HG03108 (cell line): ENCODE data around the gene EGFR.

Experiments
- ATAC-seq: cut with Tn5 transposase; IDR thresholded peaks from one replicate; pipeline ENCODE4 v1.9.1; 2021; ENCODE audit warnings: moderate library complexity; ENCODE audit not compliant: unreplicated experiment

The EGFR gene

GRCh38 chr7:55080000-55080623, 61.3 kb downstream of the EGFR start:
- no peak for ATAC-seq

GRCh38 chr7:55081068-55081467, 62.3 kb downstream of the EGFR start:
- ATAC-seq, result no peak

- no peak for ATAC-seq
Observed at GRCh38 chr7:55081472-55082227, 62.8 kb downstream of the EGFR start.

GRCh38 chr7:55082228-55082603, 63.4 kb downstream of the EGFR start:
- no peak for ATAC-seq

- ATAC-seq, result no peak
Observed at GRCh38 chr7:55083206-55083605, 64.4 kb downstream of the EGFR start.

GRCh38 chr7:55084307-55084706, 65.5 kb downstream of the EGFR start:
- ATAC-seq, result no peak

GRCh38 chr7:55085511-55086412, 66.9 kb downstream of the EGFR start:
- ATAC-seq, result peak; percentile 17

- ATAC-seq, result peak; percentile 83
Observed at GRCh38 chr7:55086413-55087201, 67.8 kb downstream of the EGFR start.

GRCh38 chr7:55087521-55087961, 68.7 kb downstream of the EGFR start:
- ATAC-seq, result no peak

- ATAC-seq, result no peak
Observed at GRCh38 chr7:55088107-55088506, 69.3 kb downstream of the EGFR start.

- ATAC-seq, result no peak
Observed at GRCh38 chr7:55088620-55089019, 69.8 kb downstream of the EGFR start.

GRCh38 chr7:55092186-55092974, 73.6 kb downstream of the EGFR start:
- ATAC-seq, result no peak

- ATAC-seq, result no peak
Observed at GRCh38 chr7:55092975-55093373, 74.2 kb downstream of the EGFR start.

- no peak for ATAC-seq
Observed at GRCh38 chr7:55093674-55094073, 74.9 kb downstream of the EGFR start.

- no peak for ATAC-seq
Observed at GRCh38 chr7:55094092-55094690, 75.4 kb downstream of the EGFR start.

GRCh38 chr7:55095672-55096071, 76.9 kb downstream of the EGFR start:
- no peak for ATAC-seq

- ATAC-seq, result no peak
Observed at GRCh38 chr7:55096323-55096722, 77.5 kb downstream of the EGFR start.

GRCh38 chr7:55097100-55097499, 78.3 kb downstream of the EGFR start:
- no peak for ATAC-seq

GRCh38 chr7:55099066-55099820, 80.4 kb downstream of the EGFR start:
- ATAC-seq, result no peak
